Measurements from ENCODE around the gene COL16A1. TPM values are rescaled to one million over a fixed set of nuclear protein-coding genes. Genes with fewer than 3 reads are reported as not detected.

COL16A1 gene
- total RNA-seq, 1 donor, result 86.4 TPM

DNA sequence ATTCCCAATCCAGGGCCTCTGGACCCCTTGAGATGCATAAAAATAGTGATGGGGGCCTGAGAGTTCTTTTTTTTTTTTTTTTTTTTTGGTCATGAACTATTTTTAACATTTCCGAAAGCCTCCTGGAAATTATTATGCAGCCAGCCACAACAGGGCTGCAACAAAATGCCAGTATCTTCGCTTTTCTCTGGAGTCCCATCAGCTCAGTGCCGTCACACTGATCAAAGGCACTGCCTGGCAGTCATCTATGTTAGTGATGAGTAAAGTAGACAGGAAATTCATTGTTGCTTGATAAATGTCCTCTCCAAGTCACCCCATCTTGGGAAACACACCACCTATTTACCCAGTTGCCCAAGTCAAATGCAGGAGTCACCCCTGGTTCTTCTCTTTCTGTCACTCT lies 43.9 kb downstream of the COL16A1 start:
- H3K4me3 ChIP-seq (ENCODE audit: low read depth, low read length), result no peak overlapping the region
- TF ChIP-seq, protein P1, sequence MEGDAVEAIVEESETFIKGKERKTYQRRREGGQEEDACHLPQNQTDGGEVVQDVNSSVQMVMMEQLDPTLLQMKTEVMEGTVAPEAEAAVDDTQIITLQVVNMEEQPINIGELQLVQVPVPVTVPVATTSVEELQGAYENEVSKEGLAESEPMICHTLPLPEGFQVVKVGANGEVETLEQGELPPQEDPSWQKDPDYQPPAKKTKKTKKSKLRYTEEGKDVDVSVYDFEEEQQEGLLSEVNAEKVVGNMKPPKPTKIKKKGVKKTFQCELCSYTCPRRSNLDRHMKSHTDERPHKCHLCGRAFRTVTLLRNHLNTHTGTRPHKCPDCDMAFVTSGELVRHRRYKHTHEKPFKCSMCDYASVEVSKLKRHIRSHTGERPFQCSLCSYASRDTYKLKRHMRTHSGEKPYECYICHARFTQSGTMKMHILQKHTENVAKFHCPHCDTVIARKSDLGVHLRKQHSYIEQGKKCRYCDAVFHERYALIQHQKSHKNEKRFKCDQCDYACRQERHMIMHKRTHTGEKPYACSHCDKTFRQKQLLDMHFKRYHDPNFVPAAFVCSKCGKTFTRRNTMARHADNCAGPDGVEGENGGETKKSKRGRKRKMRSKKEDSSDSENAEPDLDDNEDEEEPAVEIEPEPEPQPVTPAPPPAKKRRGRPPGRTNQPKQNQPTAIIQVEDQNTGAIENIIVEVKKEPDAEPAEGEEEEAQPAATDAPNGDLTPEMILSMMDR (IDR thresholded peaks at IDR 0.05; ENCODE audit: insufficient read depth, low read depth, low read length), result no peak
- DNase-seq (ENCODE audit: low read depth), result no peak

DNA sequence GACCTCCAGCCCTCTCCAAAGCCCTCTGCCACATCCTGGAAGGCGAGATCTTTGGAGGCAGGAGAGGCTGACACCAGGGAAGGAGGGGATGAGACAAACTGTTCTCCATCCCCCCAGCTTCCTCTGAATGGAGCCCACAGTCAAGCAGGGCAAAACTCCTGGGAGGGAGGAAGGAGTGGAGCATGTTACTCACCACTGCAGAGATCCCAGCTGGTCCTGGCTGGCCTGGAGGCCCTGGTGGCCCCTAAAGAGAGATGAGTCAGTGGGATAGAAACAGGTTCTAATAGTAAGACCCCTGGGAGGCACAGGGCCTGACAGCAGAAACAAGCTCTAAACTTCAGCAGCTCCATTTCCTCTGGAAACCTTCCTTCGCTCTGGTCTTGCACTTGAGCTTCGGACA lies 45.1 kb downstream of the COL16A1 start:
- no peak overlapping the region for H3K4me3 ChIP-seq (ENCODE audit: low read depth, low read length)
- no peak for DNase-seq (ENCODE audit: low read depth)
- TF ChIP-seq, protein P1 (IDR thresholded peaks at IDR 0.05; ENCODE audit: insufficient read depth, low read depth, low read length), result no peak

DNA sequence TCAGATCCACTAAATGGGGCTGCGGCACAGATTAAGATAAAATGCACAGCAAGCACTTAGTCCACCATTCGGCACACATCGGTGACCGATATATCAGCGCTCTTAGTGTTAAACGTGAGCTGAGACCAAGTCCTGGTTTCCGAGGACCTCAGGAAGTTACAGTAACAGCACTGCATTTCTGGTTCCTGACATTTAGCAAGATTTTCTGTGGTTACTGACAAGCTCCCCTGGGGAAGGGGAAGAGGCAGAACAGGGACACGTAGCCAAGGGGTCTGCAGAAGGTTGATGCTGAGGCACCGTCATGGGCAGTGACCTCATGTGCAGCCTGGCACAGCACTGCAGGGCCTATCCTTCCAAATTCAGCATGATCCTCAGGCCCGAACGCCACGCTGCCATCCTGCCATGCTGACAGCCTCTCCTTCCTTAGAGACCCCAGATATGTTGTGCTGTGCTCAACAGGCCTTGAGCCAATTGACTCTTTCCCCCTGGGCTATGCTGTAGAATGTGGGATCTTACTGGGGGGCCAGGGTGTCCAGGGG lies 45.8 kb downstream of the COL16A1 start:
- TF ChIP-seq, protein P1 (IDR thresholded peaks at IDR 0.05; ENCODE audit: insufficient read depth, low read depth, low read length), result no peak
- no peak overlapping the region for H3K4me3 ChIP-seq (ENCODE audit: low read depth, low read length)
- DNase-seq (ENCODE audit: low read depth), result no peak

DNA sequence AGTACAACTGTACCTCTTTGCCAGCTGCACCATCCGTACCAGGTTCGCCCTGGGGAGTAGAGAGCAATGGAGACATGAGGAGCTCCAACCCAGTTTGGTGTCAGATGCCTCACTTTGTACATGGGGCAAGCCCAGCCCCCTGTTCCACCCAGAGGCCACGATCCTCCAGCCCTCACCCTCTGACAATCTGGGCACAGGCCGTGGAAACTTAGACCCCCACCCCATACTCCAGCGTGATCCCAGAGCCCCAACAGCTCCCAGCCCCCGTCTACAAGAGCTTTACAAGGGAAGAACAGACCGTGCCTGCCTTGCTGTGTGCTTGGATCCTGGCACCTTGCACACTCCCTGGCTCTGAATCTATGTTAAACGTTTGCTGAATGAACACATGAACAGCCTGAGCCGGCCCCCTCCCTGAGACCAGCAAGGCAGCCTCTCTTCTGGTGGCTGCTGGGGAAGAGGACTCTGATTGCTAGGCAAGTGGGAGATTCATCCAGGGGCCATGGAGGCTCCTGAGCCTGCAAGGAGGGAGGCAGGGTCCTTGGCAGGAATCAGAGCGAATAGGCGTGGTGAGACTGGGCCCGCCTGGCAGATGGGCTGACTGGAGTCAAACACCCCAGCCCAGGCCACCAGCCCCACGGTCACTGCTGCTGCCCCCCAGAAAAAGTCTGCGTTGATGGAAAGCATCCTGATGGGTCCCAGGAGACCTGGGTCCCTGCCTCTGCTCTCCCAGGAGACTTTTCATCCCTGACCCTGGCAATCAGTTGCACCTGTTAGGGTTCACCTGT lies 46.6 kb downstream of the COL16A1 start:
- TF ChIP-seq, protein P1 (IDR thresholded peaks at IDR 0.05; ENCODE audit: insufficient read depth, low read depth, low read length), result no peak
- no peak overlapping the region for H3K4me3 ChIP-seq (ENCODE audit: low read depth, low read length)
- no peak for DNase-seq (ENCODE audit: low read depth)

DNA sequence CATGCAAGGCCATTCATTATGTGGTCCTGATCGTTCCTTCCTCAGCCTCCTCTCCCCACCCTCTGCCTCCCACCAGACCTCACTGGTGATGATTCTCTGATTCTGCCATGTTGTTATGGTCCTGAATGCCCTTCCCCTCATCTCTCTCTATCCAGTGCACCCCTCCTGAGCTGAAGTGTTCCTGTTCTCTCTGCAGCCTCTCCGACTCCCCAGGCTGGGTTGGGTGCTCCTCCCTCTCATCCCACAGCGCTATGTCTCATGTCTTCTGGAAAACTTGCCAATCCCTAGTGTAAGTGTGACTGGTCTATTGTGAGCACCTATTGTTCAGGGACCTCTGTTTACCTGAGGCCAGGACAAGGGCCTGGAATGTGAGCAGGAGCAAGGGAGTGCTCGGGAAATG lies 48.1 kb downstream of the COL16A1 start:
- DNase-seq (ENCODE audit: low read depth), result no peak
- TF ChIP-seq, protein P1 (IDR thresholded peaks at IDR 0.05; ENCODE audit: insufficient read depth, low read depth, low read length), result no peak
- H3K4me3 ChIP-seq (ENCODE audit: low read depth, low read length), result no peak overlapping the region

DNA sequence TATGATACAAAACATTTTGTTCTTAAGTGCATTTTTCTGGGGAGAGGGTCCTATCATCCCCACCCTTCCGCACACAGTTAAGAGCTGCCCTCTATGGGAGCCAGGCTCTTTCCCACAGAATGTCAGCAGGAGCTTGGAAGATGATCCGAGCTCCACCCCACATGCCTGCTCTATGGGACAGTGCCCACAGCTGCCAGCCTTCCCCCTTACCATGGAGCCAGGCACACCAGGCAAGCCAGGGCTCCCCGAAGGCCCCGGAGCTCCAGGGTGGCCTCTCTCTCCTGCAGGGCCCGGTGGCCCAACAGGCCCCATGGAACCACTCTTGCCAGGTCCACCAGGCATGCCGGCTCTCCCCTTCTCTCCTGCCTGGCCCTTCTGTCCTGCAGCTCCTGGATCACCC lies 48.7 kb downstream of the COL16A1 start:
- DNase-seq (ENCODE audit: low read depth), result no peak
- TF ChIP-seq, protein P1 (IDR thresholded peaks at IDR 0.05; ENCODE audit: insufficient read depth, low read depth, low read length), result no peak
- no peak overlapping the region for H3K4me3 ChIP-seq (ENCODE audit: low read depth, low read length)

DNA sequence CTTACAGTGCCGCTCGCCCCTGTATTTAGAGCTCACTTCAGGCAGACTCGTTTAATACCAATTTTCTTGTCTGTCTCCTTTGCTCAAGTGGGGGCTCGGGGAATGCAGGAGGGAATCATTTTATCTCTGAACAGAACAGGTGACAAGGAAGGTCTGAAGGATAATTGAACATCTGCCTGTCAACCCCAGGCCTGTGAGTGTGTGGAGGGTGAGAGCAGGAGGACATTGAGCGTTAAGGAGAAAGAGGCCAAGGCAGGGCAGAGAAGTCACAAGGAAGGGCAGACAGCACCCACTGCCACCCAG lies 49.4 kb downstream of the COL16A1 start:
- TF ChIP-seq, protein P1 (IDR thresholded peaks at IDR 0.05; ENCODE audit: insufficient read depth, low read depth, low read length), result no peak
- no peak for DNase-seq (ENCODE audit: low read depth)
- no peak overlapping the region for H3K4me3 ChIP-seq (ENCODE audit: low read depth, low read length)

Measured in fibroblast of villous mesenchyme (primary cell).